HG02970 (cell line): ENCODE measurements around the gene TNK1.
"Not testable (repeated sequence)": the region's sequence is repeated elsewhere in the genome, so short reads cannot be mapped to it uniquely, and the experiment has no call there.

ENCODE experiments used
- ATAC-seq: cut with Tn5 transposase; IDR thresholded peaks from one replicate; pipeline ENCODE4 v1.9.1; 2021; ENCODE audit warnings: mild to moderate bottlenecking, moderate library complexity, moderate number of reproducible peaks; ENCODE audit not compliant: unreplicated experiment, low FRiP score

The TNK1 gene

DNA sequence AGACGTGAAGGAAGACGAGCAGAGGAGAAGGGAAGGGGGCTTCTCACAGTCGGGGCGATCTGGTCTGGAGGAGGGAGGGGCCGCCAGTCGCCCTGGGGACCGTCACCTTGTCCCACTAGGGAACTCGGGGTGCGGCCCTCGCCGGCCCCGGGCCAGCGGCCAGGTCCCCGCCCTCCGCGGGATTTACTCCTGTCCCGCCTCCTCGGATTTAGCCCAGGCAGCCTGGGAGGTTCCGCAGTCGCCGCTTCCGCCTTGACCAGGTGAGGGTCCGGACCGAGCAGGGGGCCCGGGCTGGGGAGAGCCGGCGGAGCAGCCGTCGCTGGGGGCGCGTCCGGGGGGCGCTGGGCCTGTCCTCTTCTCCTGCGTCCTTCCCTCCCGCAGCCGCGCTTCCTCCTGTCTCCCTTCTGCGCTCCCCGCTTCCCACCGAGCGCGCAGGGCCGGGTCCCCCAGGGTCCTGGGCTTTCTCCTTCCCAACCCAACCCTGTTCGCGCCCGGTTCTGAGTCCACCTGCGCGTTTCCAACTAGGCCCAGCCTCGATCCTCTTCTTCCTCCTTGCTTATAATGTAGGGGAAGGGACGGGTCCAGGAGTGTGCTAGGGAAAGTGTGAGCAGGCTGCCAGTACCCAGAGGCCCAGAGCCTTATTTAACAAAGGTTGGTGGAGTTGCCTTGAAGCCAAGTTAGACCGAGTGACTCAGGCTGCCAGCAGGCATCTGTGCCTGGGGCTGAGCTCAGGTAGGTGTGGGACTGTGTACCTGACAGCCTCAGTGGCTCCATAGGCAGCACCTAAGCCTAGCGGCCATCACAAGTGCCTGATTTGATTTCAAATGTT lies at the start of gene TNK1:
Gene TNK1 (plus strand): TSS at position 235 of the 829 bp plus-strand sequence. CDS start 1,838 bp downstream, outside the sequence.
- no peak for ATAC-seq

DNA sequence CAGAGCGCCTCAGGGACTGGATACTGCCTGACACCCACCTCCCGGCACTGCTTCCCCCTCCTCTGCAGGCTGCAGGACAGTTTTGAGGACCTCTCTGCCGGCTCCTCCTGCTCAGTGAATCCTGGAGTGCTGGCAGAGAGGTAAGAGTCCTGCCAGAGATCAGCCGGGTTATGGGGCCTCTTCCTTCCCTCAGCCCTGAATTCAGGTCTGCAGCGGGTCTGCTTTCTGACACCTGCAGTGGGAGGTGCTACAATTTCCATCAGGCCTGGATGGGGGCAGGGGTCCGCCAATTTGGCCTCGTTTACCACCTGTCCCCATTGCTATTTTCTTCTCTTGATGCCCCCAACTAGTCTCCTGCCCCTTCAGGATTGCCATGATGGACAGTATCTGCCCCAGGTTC lies 48.8 kb upstream of the TNK1 start:
- no peak for ATAC-seq

DNA sequence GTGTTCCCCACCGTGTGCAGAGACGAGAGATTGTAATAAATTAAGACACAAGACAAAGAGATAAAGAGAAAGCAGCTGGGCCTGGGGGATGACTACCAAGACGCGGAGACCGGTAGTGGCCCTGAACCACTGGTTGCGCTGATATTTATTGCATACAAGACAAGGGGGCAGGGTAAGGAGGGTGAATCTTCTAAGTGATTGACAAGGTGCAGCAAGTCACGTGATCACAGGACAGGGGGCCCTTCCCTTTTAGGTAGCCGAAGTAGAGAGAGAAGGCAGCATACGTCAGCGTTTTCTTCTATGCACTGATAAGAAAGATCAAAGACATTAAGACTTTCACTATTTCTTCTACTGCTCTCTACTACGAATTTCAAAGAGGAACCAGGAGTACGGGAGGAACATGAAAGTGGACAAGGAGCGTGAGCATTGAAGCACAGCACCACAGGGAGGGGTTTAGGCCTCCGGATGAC lies 48.3 kb upstream of the TNK1 start:
- ATAC-seq: not testable (repeated sequence)

DNA sequence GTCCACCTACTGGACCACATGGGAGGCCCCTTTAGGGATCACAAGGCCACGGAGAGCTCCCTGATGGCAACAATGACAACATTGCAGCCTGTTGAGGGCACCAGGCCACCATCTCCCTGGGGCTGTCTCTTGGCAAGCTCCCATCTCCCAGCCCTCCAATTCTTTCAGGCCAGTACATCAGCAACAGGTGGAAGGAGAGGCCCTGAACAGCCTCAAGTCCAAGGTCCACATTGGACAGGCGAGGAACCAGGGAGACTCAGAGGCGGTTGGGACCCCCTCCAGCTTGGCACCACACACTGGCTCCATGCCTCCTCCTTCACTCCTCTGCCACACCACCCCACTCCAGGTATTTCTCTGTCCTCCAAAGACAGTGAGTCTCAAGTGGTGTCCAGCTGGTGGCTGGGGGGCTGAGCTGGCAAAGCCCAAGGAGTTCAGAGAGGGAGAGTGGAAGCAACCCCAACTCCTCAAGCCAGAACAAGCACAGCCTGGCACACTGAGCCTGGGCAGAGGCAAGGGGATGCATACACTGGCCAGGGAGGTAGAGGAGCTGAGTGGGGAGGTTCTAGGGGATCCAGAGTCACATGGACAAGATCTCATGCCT lies 45.9 kb upstream of the TNK1 start:
- no peak for ATAC-seq

DNA sequence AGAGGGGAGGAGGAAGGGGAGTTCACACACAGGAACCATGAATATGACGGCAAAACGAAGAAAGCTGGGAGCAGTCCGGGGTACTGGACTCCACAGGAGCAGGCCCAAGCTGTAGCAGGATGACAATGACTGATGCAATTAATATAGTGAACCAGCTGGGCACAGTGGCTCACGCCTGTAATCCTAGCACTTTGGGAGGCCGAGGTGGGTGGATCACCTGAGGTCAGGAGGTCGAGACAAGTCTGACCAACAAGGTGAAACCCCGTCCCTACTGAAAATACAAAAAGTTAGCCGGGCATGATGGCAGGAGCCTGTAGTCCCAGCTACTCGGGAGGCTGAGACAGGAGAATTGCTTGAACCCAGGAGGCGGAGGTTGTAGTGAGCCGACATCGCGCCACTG lies 45.1 kb upstream of the TNK1 start:
- ATAC-seq: not testable (repeated sequence)

DNA sequence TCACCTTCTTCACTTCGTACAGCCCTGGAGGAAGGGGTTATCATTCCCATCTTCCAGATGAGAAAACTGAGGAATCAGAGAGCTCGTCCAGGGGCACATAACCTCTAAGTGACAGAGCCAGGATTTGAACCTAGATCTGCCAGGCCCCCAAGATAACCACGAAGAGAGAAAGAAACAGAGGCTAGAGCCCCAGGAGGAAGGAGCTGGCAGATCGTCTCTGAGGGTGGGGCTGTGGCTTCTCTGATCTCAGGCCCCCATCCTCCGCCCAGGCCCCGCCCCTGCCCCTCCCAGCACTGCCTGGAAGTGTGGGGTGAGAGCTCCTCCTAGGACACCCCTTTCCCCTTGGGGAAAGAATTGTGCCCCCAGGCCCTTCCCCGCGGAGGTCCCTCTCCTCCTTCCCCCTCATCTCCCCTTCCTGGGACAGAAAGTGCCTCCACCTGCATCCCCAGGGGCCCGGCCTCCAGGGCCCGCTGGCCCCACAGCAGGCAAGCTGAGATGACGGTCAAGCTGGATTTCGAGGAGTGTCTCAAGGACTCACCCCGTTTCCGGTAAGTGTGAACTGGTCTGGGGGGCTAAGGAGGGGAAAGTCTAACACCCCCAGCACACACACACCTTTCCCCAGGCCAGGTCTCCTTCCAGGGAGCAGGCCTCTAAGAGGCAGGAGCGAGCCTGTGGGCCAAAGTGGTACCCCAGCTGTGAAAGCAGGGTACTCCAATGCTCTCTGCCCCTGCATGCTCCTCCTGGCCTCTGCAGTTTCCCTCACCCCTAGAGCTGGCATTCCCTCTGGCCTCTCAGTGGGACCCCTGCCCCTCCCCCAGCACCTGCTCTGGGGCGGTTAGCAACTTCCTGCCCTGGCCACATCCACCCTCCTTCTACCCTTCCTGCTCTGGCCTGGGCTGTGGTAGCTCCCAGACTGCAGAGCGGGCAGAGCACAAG lies 44.4 kb upstream of the TNK1 start, which contains the start of gene ACAP1:
Gene ACAP1 (plus strand): TSS at position 290 of the 936 bp plus-strand sequence. CDS start 206 bp downstream, at position 496.
- ATAC-seq: peak; percentile 46

DNA sequence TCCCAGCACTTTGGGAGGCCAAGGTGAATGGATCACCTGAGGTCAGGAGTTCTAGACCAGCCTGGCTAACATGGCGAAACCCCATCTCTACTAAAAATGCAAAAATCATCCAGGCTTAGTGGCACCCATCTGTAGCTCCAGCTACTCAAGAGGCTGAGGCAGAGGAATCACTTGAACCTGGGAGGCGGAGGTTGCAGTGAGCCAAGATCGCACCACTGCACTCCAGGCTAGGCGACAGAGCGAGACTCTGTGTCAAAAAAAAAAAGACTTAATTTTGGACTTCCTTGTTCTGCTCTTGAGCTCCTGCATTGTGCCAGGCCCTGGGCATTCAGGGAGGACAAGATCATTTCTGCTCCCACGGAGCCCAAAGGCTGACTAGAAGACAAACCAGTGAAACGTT lies 43.3 kb upstream of the TNK1 start:
- not testable (repeated sequence) for ATAC-seq

DNA sequence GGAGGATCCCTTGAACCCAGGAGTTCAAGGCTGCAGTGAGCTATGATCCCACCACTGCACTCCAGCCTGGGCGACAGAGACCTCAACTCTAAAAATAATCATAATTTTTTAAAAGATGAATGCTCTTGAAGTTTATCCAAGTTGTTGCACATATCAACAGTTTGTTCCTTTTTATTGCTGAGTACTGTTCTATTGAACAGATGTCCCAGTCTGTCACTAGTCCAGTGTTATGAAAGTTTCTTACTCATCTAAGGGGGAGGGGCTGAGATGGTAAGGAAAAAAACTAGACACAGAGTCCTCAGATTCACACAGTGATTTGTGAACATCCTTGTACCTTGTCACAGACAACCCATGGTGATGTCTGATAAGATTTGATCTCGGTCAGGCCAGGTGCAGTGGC lies 40.7 kb upstream of the TNK1 start:
- ATAC-seq: no peak

DNA sequence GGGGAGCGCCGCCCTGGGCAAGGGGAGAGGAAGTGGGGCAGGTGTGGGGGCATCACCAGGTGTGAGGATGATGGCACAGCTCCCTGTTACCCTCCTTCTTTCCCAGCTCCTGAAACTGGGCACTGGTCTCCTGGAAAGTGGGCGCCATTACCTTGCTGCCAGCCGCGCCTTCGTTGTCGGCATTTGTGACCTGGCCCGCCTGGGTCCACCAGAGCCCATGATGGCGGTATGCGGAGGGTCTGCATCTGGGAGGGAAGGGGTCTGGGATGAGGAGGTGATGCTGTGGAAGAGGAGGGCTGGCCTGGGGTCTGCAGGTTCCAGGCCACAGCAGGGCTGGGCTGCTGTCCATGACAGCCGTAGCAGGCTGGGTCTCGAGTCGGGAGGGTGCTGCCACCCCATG lies 39.0 kb upstream of the TNK1 start:
- ATAC-seq: no peak

DNA sequence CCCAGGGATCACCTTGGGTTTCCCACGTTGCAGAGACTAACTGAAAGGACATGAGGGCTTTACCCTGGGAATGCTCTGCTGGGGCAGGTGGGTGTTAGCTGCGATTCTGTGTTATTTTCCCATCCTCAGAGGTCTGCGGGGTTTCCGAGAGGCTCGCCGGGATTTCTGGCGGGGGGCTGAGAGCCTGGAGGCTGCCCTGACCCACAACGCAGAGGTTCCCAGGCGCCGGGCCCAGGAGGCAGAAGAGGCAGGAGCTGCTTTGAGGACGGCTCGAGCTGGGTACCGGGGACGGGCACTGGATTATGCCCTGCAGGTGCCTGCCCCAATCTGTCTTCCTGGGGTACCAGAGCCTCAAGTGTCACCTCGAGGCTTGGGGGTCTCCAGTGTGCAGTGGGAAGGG lies 37.6 kb upstream of the TNK1 start:
- no peak for ATAC-seq

DNA sequence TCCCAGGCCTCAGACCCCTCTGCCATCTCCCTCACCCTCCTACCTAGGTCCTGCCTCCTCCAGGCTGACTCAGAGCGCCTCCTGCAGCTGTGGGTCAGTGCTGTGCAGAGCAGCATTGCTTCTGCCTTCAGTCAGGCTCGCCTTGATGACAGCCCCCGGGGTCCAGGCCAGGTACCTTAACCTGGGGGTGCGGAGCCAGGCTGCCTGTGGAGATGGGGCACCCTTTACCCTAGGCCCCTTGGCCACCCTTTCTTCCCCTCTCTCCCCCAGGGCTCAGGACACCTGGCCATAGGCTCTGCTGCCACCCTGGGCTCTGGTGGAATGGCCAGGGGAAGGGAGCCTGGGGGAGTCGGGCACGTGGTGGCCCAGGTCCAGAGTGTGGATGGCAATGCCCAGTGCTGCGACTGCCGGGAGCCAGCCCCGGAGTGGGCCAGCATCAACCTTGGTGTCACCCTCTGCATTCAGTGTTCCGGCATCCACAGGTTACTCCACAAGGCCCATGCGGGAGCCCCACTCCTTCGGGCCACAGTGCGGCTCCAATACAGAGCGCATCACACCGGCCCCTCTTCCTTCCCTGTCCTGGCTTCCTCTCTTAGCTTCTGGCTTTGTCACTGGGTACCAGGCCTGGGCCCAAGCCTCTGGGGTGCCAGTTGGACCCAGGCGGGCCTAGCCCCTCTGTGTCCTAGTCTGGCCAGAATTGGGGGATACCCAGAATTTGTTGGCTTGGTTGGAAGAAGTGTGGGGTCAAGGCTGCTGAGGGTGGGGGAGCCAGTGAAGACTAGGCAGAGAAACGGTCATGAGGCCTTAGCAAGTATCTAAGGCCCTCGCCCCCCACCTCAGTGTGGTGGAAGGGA lies 33.9 kb upstream of the TNK1 start:
- no peak for ATAC-seq

DNA sequence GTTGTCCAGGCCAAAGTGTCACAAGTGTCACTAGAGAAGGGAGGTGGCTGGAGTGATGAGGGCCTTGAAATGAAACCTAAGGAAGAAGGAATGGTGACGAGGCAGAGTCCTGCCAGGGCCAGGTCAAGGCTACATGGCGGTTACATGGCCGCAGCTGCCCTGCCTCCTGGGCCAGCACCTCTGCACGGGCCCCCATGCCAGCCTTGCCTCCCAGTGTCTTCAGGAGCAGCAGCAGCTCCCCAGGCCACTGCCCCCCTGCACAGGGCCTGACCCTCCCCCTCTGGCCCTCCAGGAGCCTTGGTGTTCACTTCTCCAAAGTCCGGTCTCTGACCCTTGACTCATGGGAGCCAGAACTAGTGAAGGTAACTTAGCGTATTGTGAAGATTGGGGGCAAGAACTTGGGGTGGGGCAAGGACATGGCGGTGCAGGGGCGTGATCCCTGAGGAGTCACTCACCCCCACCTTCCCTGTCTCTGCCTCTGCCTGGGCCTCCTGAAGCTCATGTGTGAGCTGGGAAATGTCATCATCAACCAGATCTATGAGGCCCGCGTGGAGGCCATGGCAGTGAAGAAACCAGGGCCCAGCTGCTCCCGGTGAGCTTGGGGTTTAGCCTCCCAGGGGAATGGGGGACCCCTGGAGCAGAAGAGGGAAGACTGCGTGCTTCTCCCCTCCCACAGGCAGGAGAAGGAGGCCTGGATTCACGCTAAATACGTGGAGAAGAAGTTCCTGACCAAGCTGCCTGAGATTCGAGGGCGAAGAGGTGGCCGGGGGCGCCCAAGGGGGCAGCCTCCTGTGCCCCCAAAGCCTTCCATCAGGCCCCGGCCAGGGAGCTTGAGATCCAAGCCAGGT lies 33.0 kb upstream of the TNK1 start:
- ATAC-seq: no peak

DNA sequence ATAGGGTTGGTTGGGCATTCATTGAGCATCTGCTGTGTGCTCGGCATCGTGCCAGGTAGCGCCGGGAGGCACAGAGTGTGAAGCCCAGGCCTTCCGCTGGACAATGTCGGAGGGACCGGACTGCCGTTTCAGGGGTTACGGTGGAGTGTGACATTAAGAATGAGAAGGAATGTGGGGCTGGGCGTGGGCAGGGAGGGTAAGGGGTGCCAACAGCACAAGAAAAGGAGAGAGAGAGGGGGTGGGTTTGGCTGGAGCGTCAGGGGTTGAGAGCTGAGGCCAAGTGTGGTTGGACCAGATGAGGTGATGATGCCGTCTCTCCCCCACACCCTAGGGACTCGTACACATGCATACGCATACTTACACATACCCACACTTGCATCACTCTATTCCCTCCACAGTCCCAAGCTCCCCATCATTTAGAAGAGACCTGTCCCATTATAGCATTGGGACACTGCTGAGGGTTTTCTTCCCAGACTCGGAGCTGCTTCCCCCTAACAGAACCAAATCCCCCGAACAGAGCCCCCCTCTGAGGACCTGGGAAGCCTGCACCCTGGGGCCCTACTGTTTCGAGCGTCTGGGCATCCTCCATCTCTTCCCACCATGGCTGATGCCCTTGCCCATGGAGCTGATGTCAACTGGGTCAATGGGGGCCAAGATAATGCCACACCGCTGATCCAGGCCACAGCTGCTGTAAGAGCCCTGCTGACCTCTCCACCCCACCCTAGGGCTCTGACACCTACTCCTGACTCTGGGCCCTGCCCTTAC lies 32.2 kb upstream of the TNK1 start:
- no peak for ATAC-seq

DNA sequence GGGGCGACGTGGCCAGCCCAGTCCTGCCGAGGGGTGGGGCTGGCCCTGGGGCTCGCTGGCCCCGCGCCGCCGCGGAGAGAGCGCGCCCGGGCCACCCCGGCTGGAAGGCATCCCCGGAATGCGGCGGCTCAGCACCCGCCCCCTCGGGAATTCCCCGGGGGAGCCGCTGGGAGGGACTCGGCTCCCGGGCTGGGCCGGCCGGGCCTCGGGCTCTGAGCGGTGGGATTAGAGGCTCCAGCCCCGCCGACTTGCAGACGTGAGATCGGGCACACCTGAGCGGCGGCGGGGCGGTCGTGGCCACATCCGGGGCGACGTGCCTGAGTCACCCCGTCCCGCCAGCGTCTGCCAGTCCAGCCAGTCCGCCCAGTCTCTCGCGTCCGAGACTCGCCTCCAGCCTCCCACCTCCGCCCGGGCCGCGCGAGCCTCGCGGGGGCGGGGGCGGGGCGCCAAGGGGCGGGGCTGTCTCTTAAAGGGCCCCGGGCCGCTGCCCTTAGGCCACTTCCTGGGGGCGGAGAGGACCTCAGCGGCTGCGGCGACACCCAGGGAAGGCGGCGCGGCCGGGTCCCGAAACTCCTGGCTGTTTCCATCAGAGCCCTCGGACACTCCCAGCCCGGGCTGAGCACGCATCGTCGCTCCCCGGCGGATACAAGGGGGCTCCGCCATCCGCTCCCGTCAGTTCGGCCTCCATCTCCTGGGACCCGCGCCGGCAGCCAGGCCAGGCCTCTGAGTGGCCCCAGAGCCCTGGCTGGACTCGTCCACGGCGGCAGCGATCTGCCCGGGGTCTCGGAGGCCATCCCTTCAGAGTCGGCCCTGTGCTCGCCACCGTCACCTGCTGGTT lies 29.0 kb upstream of the TNK1 start, which contains the start of gene KCTD11:
Gene KCTD11 (plus strand): TSS at position 498 of the 838 bp plus-strand sequence.
- ATAC-seq: peak; percentile 56

DNA sequence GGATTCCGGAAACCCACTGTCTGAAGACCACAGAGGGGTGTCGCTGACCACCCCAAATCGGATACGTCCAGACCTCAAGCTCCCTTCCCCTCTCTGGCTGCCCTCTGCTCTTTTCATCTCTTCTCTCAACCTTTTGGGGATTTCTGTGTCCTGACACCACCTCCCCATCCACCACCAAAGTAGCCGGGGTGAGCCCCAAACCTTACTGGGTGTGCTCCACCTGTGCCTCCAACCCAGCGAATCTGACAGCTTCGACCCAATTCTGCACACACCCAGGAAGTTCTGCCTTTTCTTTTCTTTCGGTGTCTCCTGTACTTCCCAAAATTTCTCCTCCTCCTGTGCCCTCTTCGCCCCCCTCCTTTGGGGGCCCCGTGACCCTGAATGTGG lies 28.4 kb upstream of the TNK1 start:
- ATAC-seq: no peak

DNA sequence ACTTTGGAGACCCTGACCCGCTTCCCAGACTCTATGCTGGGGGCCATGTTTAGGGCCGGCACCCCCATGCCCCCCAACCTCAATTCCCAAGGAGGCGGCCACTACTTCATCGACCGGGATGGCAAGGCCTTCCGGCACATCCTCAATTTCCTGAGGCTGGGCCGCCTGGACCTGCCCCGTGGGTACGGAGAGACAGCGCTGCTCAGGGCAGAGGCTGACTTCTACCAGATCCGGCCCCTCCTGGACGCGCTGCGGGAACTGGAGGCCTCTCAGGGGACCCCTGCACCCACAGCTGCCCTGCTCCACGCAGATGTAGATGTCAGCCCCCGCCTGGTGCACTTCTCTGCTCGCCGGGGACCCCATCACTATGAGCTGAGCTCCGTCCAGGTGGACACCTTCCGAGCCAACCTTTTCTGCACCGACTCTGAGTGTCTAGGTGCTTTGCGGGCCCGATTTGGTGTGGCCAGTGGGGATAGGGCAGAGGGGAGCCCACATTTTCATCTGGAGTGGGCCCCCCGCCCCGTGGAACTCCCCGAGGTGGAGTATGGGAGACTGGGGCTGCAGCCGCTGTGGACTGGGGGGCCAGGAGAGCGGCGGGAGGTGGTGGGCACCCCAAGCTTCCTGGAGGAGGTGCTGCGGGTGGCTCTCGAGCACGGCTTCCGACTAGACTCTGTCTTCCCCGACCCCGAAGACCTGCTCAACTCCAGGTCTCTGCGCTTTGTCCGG lies 27.8 kb upstream of the TNK1 start:
- ATAC-seq: no peak
